Measurements from ENCODE around the gene DNPH1. TPM values are rescaled to one million over a fixed set of nuclear protein-coding genes. Genes with fewer than 3 reads are reported as not detected.
A peak's percentile ranks its signal among the peaks of the same experiment; 100 is the strongest.

DNPH1 gene
- total RNA-seq, 1 donor, result 46.2 TPM

GRCh38 chr6:43221046-43221972 is 8.0 kb downstream of the DNPH1 start:
- peak; percentile 6 for DNase-seq (ENCODE audit: low read depth)
- H3K4me3 ChIP-seq (ENCODE audit: low read depth, low read length), result no peak overlapping the region
- TF ChIP-seq CTCF (IDR thresholded peaks at IDR 0.05; ENCODE audit: insufficient read depth, low read length), result no peak

- H3K4me3 ChIP-seq (ENCODE audit: low read depth, low read length), result no peak overlapping the region
- no peak for DNase-seq (ENCODE audit: low read depth)
- no peak for TF ChIP-seq CTCF (IDR thresholded peaks at IDR 0.05; ENCODE audit: insufficient read depth, low read length)
Observed at GRCh38 chr6:43220439-43220951, 8.8 kb downstream of the DNPH1 start.

GRCh38 chr6:43219814-43220213 is 9.5 kb downstream of the DNPH1 start:
- DNase-seq (ENCODE audit: low read depth), result no peak
- no peak for TF ChIP-seq CTCF (IDR thresholded peaks at IDR 0.05; ENCODE audit: insufficient read depth, low read length)
- H3K4me3 ChIP-seq (ENCODE audit: low read depth, low read length), result no peak overlapping the region

GRCh38 chr6:43219119-43219518 is 10.2 kb downstream of the DNPH1 start:
- no peak for TF ChIP-seq CTCF (IDR thresholded peaks at IDR 0.05; ENCODE audit: insufficient read depth, low read length)
- no peak overlapping the region for H3K4me3 ChIP-seq (ENCODE audit: low read depth, low read length)
- DNase-seq (ENCODE audit: low read depth), result no peak

- no peak for DNase-seq (ENCODE audit: low read depth)
- H3K4me3 ChIP-seq (ENCODE audit: low read depth, low read length), result no peak overlapping the region
- no peak for TF ChIP-seq CTCF (IDR thresholded peaks at IDR 0.05; ENCODE audit: insufficient read depth, low read length)
Observed at GRCh38 chr6:43217351-43217750, 11.9 kb downstream of the DNPH1 start.

GRCh38 chr6:43216200-43216599 is 13.1 kb downstream of the DNPH1 start:
- no peak overlapping the region for H3K4me3 ChIP-seq (ENCODE audit: low read depth, low read length)
- no peak for TF ChIP-seq CTCF (IDR thresholded peaks at IDR 0.05; ENCODE audit: insufficient read depth, low read length)
- no peak for DNase-seq (ENCODE audit: low read depth)
